ENCODE results near the gene IL17RD. TPM values are rescaled to one million over a fixed set of nuclear protein-coding genes. Genes with fewer than 3 reads are reported as not detected.

IL17RD gene
- total and polyA plus RNA-seq, 2 experiments from 2014 or later = 10.7 to 104 TPM

DNA sequence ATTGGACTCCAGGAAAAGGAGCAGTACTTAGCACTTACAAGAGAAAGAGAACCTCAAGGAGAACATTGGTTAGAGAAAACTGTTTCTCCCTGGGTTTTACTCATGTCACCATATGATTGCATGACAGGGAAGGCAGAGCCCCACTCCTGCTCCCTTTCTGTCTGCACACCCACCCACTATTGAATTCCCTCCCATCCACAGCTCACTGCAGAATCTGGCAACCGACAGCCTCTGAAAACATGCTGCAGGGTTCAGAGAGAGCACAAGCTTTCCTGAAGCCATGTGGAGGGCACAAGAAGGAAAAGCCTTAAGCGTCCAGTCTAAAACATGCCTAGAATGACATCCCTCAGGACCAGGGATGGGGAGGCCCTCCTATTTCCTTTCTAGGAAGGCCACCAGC is 3.0 kb upstream of the IL17RD start:
- H3K4me3 Mint-ChIP-seq = no peak overlapping the region
- H3K9me3 Mint-ChIP-seq = no peaks in the 10 kb centered on the region
- Histone ChIP-seq H3F3A (replicated peaks; ENCODE audit: low read depth) (peaks cover 4% of the 10 kb centered on the region; the same call in 1 of the 2 replicates), H3K79me2 (replicated peaks; ENCODE audit: insufficient read depth) (peaks cover 15% of the 10 kb centered on the region), H2AFZ (no peak overlapping the region), H3K36me3 (ENCODE audit: insufficient read depth) (no peaks in the 10 kb centered on the region; the same call in 1 of the 2 replicates), H3K27ac (ENCODE audit: low read depth) (no peak overlapping the region), H3K4me1 (ENCODE audit: insufficient read depth) (peaks cover 27% of the 10 kb centered on the region), H3K9me2 (ENCODE audit: insufficient read depth) (no peaks in the 10 kb centered on the region), H3K4me2 (no peak overlapping the region), H3K4me3 (no peak overlapping the region), H4K20me1 (replicated peaks; ENCODE audit: insufficient read depth) (no peaks in the 10 kb centered on the region), H3K27me3 (ENCODE audit: insufficient read depth) (peaks cover 9% of the 10 kb centered on the region; the same call in 1 of the 2 replicates)
- peaks cover 46% of the 10 kb centered on the region for H3K4me1 Mint-ChIP-seq
- DNase-seq (ENCODE audit: low spot score) = no peak
- peaks cover 29% of the 10 kb centered on the region for H3K27me3 Mint-ChIP-seq (ENCODE audit: insufficient read depth, low read depth, poor library complexity)
- H3K27ac Mint-ChIP-seq = no peak overlapping the region
- H3K36me3 Mint-ChIP-seq (ENCODE audit: low read depth) = no peaks in the 10 kb centered on the region; the same call in 2 of the 3 replicates
- TF ChIP-seq EZH2 (IDR thresholded peaks at IDR 0.05; ENCODE audit: low read depth, unreplicated experiment) (no peak), NANOG (IDR thresholded peaks at IDR 0.05; ENCODE audit: borderline replicate concordance) (no peak), JUNB (IDR thresholded peaks at IDR 0.05; ENCODE audit: unreplicated experiment) (no peak), ZNF331 (CRISPR knock-in tag; IDR thresholded peaks at IDR 0.05; ENCODE audit: low read depth) (no peak), CREB1 (CRISPR knock-in tag; IDR thresholded peaks at IDR 0.05; ENCODE audit: low read depth) (no peak), POLR2AphosphoS5 (IDR thresholded peaks at IDR 0.05; ENCODE audit: low read depth) (no peak), STAT1 (IDR thresholded peaks at IDR 0.05; ENCODE audit: unreplicated experiment) (no peak), ZNF114 (CRISPR knock-in tag; IDR thresholded peaks at IDR 0.05) (no peak), EZH2phosphoT487 (IDR thresholded peaks at IDR 0.05; ENCODE audit: unreplicated experiment) (no peak)
- TF ChIP-seq, protein P1, sequence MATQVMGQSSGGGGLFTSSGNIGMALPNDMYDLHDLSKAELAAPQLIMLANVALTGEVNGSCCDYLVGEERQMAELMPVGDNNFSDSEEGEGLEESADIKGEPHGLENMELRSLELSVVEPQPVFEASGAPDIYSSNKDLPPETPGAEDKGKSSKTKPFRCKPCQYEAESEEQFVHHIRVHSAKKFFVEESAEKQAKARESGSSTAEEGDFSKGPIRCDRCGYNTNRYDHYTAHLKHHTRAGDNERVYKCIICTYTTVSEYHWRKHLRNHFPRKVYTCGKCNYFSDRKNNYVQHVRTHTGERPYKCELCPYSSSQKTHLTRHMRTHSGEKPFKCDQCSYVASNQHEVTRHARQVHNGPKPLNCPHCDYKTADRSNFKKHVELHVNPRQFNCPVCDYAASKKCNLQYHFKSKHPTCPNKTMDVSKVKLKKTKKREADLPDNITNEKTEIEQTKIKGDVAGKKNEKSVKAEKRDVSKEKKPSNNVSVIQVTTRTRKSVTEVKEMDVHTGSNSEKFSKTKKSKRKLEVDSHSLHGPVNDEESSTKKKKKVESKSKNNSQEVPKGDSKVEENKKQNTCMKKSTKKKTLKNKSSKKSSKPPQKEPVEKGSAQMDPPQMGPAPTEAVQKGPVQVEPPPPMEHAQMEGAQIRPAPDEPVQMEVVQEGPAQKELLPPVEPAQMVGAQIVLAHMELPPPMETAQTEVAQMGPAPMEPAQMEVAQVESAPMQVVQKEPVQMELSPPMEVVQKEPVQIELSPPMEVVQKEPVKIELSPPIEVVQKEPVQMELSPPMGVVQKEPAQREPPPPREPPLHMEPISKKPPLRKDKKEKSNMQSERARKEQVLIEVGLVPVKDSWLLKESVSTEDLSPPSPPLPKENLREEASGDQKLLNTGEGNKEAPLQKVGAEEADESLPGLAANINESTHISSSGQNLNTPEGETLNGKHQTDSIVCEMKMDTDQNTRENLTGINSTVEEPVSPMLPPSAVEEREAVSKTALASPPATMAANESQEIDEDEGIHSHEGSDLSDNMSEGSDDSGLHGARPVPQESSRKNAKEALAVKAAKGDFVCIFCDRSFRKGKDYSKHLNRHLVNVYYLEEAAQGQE (IDR thresholded peaks at IDR 0.05; ENCODE audit: unreplicated experiment) = no peak
- TF ChIP-seq, protein P2, sequence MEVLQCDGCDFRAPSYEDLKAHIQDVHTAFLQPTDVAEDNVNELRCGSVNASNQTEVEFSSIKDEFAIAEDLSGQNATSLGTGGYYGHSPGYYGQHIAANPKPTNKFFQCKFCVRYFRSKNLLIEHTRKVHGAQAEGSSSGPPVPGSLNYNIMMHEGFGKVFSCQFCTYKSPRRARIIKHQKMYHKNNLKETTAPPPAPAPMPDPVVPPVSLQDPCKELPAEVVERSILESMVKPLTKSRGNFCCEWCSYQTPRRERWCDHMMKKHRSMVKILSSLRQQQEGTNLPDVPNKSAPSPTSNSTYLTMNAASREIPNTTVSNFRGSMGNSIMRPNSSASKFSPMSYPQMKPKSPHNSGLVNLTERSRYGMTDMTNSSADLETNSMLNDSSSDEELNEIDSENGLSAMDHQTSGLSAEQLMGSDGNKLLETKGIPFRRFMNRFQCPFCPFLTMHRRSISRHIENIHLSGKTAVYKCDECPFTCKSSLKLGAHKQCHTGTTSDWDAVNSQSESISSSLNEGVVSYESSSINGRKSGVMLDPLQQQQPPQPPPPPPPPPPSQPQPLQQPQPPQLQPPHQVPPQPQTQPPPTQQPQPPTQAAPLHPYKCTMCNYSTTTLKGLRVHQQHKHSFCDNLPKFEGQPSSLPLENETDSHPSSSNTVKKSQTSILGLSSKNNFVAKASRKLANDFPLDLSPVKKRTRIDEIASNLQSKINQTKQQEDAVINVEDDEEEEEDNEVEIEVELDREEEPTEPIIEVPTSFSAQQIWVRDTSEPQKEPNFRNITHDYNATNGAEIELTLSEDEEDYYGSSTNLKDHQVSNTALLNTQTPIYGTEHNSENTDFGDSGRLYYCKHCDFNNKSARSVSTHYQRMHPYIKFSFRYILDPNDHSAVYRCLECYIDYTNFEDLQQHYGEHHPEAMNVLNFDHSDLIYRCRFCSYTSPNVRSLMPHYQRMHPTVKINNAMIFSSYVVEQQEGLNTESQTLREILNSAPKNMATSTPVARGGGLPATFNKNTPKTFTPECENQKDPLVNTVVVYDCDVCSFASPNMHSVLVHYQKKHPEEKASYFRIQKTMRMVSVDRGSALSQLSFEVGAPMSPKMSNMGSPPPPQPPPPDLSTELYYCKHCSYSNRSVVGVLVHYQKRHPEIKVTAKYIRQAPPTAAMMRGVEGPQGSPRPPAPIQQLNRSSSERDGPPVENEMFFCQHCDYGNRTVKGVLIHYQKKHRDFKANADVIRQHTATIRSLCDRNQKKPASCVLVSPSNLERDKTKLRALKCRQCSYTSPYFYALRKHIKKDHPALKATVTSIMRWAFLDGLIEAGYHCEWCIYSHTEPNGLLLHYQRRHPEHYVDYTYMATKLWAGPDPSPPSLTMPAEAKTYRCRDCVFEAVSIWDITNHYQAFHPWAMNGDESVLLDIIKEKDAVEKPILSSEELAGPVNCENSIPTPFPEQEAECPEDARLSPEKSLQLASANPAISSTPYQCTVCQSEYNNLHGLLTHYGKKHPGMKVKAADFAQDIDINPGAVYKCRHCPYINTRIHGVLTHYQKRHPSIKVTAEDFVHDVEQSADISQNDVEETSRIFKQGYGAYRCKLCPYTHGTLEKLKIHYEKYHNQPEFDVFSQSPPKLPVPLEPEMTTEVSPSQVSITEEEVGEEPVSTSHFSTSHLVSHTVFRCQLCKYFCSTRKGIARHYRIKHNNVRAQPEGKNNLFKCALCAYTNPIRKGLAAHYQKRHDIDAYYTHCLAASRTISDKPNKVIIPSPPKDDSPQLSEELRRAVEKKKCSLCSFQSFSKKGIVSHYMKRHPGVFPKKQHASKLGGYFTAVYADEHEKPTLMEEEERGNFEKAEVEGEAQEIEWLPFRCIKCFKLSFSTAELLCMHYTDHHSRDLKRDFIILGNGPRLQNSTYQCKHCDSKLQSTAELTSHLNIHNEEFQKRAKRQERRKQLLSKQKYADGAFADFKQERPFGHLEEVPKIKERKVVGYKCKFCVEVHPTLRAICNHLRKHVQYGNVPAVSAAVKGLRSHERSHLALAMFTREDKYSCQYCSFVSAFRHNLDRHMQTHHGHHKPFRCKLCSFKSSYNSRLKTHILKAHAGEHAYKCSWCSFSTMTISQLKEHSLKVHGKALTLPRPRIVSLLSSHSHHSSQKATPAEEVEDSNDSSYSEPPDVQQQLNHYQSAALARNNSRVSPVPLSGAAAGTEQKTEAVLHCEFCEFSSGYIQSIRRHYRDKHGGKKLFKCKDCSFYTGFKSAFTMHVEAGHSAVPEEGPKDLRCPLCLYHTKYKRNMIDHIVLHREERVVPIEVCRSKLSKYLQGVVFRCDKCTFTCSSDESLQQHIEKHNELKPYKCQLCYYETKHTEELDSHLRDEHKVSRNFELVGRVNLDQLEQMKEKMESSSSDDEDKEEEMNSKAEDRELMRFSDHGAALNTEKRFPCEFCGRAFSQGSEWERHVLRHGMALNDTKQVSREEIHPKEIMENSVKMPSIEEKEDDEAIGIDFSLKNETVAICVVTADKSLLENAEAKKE (CRISPR knock-in tag; IDR thresholded peaks at IDR 0.05) = no peak
- TF ChIP-seq, protein P3, sequence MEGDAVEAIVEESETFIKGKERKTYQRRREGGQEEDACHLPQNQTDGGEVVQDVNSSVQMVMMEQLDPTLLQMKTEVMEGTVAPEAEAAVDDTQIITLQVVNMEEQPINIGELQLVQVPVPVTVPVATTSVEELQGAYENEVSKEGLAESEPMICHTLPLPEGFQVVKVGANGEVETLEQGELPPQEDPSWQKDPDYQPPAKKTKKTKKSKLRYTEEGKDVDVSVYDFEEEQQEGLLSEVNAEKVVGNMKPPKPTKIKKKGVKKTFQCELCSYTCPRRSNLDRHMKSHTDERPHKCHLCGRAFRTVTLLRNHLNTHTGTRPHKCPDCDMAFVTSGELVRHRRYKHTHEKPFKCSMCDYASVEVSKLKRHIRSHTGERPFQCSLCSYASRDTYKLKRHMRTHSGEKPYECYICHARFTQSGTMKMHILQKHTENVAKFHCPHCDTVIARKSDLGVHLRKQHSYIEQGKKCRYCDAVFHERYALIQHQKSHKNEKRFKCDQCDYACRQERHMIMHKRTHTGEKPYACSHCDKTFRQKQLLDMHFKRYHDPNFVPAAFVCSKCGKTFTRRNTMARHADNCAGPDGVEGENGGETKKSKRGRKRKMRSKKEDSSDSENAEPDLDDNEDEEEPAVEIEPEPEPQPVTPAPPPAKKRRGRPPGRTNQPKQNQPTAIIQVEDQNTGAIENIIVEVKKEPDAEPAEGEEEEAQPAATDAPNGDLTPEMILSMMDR (conservative IDR thresholded peaks at IDR 0.05; ENCODE audit: low read depth in 2 of 2) = no peak
- TF ChIP-seq, protein P4, sequence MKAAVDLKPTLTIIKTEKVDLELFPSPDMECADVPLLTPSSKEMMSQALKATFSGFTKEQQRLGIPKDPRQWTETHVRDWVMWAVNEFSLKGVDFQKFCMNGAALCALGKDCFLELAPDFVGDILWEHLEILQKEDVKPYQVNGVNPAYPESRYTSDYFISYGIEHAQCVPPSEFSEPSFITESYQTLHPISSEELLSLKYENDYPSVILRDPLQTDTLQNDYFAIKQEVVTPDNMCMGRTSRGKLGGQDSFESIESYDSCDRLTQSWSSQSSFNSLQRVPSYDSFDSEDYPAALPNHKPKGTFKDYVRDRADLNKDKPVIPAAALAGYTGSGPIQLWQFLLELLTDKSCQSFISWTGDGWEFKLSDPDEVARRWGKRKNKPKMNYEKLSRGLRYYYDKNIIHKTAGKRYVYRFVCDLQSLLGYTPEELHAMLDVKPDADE (IDR thresholded peaks at IDR 0.05) = no peak
- ATAC-seq = no peak
